ENCODE results near the gene ASTN2.

Gene ASTN2

DNA sequence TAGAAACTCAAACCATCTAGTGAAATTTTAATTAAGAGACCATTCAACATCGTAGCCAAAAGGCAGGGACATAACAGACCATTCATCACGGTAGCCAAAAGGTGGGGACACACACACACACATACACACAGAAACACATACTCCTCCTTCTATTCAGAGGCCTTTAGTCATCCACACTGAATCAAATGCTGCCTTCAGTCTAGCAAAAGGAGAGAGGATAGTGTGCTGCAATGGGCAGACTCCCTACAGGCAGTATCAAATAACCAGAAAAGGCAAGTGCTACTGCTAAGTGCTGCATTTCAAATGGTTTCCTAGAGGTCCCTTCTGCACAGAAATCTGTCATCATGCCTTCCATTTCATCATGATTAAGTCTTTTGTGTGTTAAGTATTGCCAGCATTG is 423.8 kb downstream of the ASTN2 start:
- no peak for DNase-seq (ENCODE audit: extremely low read depth, low read depth)
- TF ChIP-seq CTCF (IDR thresholded peaks at IDR 0.05; ENCODE audit: low read depth, low read length, missing control alignments): no peak
- no peak overlapping the region for H3K4me3 ChIP-seq (replicated peaks; ENCODE audit: low read depth, low read length)

- no peak for TF ChIP-seq CTCF (IDR thresholded peaks at IDR 0.05; ENCODE audit: low read depth, low read length, missing control alignments)
These were observed 424.3 kb downstream of the ASTN2 start for GRCh38 chr9:116990592-116990991.

GRCh38 chr9:116987721-116988485 is 427.0 kb downstream of the ASTN2 start:
- TF ChIP-seq CTCF (IDR thresholded peaks at IDR 0.05; ENCODE audit: low read depth, low read length, missing control alignments): no peak
- no peak overlapping the region for H3K4me3 ChIP-seq (replicated peaks; ENCODE audit: low read depth, low read length)
- DNase-seq (ENCODE audit: extremely low read depth, low read depth): no peak

More at GRCh38 chr9:116990592-116990991, 424.3 kb downstream of the ASTN2 start:
- H3K4me3 ChIP-seq (replicated peaks; ENCODE audit: low read depth, low read length): no peak overlapping the region
- no peak for DNase-seq (ENCODE audit: extremely low read depth, low read depth)

DNA sequence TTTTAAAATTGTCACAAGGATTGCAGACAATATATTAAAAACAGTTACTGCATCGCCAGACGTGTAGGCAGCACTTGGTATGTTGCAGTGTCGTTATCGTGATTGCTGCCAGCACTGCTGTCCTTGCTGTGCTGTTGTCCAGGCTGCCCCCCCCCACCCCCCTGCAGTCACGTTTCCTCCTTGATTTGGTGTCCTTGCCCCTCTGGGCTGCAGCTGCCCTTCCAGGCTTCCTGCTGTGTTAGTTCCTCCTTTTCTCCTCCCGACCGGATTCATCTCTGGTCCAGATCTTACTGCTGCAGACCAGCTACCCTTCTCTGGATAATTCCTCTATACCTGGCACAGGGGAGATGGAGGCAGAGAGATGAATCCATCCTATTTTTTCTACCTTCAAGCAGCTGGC is 428.8 kb downstream of the ASTN2 start:
- no peak for DNase-seq (ENCODE audit: extremely low read depth, low read depth)
- no peak overlapping the region for H3K4me3 ChIP-seq (replicated peaks; ENCODE audit: low read depth, low read length)
- no peak for TF ChIP-seq CTCF (IDR thresholded peaks at IDR 0.05; ENCODE audit: low read depth, low read length, missing control alignments)

DNA sequence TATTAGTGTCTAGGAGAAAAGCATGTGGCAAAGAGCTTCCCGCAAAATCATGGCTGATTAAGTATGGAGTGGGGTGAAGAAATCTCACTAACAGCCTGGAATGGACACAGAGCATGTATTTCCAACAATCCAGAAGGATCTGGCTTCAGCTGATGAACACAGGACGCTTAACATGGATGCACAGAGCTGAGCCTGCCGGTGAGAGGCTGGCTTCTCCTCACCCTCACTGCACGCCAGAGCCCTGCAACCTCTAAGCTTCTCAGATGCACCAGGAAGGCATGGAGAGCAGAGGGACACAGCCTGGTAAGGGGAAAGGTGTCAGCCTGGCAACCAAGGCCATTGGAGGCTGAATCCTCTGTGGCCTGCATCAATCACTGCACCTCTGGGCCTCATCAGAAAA is 429.3 kb downstream of the ASTN2 start:
- no peak for TF ChIP-seq CTCF (IDR thresholded peaks at IDR 0.05; ENCODE audit: low read depth, low read length, missing control alignments)
- no peak for DNase-seq (ENCODE audit: extremely low read depth, low read depth)
- H3K4me3 ChIP-seq (replicated peaks; ENCODE audit: low read depth, low read length): no peak overlapping the region

- no peak overlapping the region for H3K4me3 ChIP-seq (replicated peaks; ENCODE audit: low read depth, low read length)
- no peak for TF ChIP-seq CTCF (IDR thresholded peaks at IDR 0.05; ENCODE audit: low read depth, low read length, missing control alignments)
- no peak for DNase-seq (ENCODE audit: extremely low read depth, low read depth)
These were observed 430.7 kb downstream of the ASTN2 start for GRCh38 chr9:116984111-116984510.

Data from HFF-Myc (cell line).